RPMI8226 (cell line): Measurements from ENCODE around the gene ALG10B.
A peak's percentile ranks its signal among the peaks of the same experiment; 100 is the strongest.
"Not testable (repeated sequence)": the region's sequence is repeated elsewhere in the genome, so short reads cannot be mapped to it uniquely, and the experiment has no call there.

ENCODE experiments used
- DNase-seq: peaks from one replicate; pipeline ENCODE4 v3.0.0-alpha.2; 2015

ALG10B gene, protein sequence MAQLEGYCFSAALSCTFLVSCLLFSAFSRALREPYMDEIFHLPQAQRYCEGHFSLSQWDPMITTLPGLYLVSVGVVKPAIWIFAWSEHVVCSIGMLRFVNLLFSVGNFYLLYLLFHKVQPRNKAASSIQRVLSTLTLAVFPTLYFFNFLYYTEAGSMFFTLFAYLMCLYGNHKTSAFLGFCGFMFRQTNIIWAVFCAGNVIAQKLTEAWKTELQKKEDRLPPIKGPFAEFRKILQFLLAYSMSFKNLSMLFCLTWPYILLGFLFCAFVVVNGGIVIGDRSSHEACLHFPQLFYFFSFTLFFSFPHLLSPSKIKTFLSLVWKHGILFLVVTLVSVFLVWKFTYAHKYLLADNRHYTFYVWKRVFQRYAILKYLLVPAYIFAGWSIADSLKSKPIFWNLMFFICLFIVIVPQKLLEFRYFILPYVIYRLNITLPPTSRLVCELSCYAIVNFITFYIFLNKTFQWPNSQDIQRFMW

DNA sequence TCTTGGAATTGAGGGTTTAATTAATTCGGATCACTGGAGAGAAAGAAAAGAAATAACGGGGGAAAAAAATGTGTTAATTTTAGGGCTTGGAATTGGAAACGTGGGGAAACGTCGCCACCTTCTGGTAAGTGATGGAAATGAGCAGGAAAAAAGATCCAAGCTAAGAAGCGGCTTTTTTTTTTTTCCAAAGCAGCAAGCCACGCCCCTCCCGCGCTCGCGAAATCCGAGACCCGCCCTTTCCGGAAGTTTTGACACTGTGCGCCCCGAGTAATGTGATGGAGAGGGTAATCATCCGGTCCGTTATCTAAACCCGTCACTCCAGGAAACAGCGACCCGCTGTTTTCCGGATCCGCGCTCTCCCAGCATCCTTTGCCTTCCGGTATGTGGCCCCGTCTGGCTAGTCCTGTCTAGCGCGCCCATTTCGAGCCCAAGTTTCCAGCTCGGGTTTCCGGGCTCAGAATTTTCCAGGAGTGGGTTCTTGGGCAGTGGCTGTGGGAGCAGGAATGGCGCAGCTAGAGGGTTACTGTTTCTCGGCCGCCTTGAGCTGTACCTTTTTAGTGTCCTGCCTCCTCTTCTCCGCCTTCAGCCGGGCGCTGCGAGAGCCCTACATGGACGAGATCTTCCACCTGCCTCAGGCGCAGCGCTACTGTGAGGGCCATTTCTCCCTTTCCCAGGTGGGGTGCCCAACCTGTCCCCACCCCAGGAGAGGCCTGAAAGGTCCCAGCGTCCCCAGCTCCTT is at the start of gene ALG10B:
ALG10B (plus strand) TSS at position 384 of the 739 bp plus-strand sequence; CDS start at position 504, 120 bp downstream.
- DNase-seq, result peak; percentile 97

DNA sequence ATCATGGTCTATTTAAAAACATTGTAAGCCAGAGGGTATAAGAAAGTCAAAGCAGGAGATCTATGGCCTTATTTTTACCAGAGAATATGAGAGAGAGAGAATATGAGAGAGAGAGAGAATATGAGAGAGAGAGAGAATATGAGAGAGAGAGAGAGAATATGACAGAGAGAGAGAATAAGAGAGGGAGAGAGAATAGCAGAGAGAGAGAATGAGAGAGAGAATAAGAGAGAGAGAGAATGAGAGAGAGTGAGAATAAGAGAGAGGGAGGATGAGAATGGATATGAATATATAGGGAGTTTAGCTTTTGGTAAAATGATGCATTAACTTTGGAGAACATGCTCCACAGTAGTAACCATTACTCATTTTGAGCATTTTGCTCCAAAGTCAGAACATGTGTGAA is 48.0 kb upstream of the ALG10B start:
- no peak for DNase-seq

DNA sequence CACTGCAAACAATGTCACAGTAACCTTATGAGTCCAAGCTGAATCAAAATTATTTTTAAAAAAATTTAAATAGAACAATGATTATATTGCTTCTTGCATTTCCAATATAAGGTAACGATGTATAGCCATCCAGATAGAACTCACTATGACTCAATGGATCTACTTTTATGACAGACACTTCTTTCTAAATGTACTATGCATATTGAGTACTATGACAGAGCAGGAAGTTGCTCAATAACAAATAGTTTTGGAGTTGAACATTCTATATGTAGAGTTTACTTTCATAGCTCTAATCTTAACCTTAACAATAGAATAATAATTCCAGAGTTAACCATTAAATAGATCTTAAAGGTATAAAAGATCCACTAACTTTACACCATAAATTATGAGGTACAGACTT is 46.7 kb upstream of the ALG10B start:
- DNase-seq, result no peak

DNA sequence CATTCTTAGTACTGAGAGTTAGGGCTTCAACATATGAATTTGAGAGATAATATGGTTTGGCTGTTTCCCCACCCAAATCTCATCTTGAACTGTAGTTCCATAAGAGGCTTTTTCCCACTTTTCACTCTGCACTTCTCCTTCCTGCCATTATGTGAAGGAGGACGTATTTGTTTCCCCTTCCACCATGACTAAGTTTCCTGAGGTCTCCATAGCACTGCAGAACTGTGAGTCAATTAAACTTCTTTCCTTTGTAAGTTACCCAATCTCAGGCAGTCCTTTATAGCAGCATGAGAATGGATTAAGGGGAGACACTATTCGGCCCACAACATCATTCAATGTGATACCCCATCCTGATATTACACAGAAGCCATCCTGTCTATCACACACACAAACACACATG is 36.8 kb upstream of the ALG10B start:
- DNase-seq, result no peak

DNA sequence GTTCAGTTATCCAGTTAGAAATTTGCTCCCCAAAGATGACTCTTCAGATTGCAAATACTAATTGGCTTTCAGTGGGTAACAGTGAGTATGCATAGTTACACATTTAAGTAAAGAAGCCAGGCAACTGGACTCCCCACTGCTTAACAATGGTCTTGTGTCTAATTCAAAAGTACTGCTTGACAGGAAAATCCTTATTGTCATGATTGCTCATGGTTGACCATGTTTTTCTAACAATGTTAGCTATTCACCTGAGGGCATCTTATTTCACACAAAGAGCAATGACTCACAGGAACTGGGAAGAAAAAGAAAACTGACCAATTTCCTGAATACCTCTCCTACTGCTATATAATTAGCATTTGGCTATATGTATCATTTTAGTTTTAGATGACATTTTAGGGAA is 33.7 kb upstream of the ALG10B start:
- DNase-seq, result no peak

DNA sequence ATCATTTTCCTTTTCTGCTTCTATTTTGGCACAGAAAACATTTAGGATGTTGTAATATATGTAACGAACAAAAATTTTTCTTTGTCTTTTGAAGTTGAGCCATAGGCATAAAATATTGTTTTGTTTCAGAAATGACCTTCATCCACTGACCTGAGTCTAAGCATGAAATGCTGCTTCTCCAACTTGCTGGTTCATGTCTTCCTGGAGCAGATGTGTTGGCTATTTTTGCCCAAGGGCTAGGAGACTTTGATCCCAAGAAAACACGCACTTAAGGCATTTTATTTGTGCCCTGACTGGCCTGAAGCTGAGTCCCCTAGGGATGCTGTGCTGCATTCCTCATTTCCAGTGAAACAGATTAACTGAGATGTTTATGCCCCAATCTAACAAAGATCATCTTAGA is 27.2 kb upstream of the ALG10B start:
- no peak for DNase-seq

DNA sequence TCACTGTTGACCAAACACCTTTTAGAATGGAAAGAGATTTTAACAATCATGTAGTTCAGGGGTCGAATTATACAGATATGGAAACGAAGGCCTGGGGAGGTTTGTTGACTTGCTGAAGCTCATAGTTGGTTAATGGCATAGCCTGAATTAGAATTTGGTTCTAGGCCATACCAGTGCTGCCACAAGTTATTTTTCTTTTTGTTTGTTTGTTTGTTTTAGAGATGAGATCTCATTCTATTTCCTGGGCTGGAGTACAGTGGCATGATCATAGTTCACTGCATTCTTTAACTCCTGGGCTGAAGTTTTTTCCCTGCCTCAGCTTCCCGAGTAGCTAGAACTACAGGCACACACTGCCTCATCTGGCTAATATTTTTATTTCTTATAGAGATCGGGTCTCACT is 25.4 kb upstream of the ALG10B start:
- DNase-seq, result no peak

DNA sequence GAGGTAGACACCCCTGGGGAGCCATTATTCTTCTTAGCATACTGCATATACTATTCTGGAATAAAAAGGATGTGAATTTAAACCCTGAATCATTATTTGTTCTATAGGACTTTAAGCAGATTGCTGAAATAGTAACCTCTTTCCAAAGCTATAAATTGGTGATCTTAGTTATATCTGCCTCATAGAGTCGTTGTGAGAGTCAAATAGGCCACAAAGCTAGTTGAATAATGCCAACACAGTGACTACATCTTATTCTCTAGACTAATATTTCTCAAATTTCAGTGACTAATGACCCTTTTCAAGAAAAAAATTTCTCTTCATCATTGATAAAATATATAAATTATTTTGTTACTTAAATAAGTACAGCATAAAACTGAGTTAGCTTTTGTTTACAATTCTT is 13.6 kb upstream of the ALG10B start:
- DNase-seq, result not testable (repeated sequence)

DNA sequence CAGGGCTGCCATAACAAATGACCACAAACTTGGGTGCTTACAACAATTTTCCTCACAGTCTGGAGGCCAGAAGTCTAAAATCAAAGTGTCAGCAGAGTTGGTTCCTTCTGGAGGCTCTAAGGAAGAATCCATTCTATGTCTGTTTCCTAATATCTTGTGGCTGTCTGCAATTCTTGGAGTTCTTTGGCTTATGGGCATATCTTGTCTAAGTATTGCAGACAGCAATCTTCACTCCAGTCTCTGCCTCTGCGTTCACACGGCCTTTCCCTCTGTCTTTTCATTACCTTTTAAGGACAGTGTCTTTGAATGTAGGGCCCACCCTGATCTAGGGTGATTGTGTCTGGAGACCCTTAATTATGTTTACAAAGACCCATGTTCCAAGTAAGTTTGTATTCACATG is 5.4 kb downstream of the ALG10B start:
- not testable (repeated sequence) for DNase-seq

DNA sequence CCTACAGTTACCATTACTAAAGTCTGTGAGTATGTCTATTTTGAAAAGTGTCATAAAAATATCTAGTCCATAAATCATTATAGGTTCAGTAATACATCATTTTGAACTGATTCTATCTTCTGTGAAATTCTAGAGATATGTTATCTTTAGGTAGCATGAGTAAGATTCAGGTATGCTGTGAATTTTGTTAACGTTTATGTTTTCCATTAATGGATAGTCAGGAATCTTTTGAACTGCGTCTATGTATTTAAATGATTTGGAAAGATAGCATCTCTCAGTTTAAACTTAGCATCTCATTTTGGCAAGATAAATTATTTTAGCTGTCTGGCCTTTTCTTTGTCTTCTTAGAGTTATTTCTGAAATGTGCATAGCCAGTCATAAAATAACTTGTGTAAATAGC is 8.3 kb downstream of the ALG10B start:
- no peak for DNase-seq

DNA sequence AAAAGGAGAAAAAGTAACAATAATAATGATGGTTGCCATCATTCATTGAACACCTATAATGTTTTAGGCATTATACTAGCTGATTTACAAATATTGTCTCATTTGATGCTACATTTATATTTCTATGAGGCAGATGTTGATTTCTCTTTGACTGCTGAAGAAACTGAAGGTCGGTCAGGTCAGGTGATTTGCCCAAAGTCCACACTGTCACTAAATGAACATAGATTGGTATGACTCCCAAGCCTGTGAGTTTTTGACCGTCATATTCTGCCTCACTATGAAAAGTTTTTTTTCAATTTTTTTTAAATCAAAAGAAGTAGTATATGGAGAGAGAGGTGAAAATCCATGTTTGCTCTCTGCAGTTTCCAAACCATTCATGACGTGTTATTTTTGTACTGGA is 10.8 kb downstream of the ALG10B start:
- DNase-seq, result no peak

DNA sequence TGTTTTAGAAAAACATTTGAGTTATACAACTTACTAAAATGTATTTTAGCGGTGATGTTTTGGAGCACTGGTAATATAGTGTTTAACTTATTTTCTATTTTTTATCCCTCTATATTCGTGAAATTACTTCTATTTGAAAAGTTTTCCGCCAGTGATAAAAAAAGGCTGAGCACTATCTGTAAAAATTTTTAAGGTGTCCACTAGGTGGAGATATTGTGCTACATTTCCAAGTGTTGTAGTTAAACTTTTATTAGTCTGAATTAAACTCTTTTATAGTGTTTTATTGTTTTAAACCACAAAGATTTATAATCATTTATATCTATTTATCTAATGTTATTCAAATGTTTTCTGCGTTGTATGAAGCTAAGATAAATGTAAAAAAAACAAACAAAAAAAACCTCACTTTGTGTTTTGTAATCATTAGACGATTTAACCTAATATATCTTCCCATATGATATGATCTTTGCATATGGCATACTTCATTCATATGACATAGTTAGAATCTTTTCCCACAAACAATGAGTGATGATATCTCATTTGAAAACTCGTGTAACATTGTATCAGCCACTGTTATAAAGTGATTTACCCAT is 11.8 kb downstream of the ALG10B start:
- peak; percentile 37 for DNase-seq

DNA sequence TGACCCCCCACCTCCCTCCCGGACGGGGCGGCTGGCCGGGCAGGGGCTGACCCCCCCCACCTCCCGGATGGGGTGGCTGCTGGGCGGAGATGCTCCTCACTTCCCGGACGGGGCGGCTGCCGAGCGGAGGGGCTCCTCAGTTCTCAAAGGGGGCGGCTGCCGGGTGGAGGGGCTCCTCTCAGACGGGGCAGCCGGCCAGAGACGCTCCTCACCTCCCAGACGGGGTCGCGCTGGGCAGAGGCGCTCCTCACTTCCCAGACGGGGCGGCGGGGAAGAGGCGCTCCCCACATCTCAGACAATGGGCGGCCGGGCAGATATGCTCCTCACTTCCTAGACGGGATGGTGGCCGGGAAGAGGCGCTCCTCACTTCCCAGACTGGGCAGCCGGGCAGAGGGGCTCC is 13.8 kb downstream of the ALG10B start:
- not testable (repeated sequence) for DNase-seq

DNA sequence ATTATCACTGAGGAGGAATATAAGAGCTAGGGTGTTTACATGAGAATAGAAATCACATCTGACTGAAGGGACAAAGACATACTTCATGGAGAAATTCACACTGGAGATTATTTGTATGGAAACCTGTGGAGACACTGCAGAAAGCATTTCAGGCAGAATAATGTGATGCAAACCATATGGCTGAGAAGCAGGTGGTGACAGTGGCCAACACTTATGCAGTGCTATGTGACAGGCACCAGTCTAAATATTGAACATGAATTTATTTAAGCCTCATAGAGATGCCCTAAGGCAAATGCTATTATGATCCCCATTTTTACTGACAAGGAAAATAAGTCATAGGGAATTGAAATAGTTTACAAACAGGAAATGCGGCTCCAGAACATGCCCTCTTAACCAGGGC is 16.2 kb downstream of the ALG10B start:
- no peak for DNase-seq

DNA sequence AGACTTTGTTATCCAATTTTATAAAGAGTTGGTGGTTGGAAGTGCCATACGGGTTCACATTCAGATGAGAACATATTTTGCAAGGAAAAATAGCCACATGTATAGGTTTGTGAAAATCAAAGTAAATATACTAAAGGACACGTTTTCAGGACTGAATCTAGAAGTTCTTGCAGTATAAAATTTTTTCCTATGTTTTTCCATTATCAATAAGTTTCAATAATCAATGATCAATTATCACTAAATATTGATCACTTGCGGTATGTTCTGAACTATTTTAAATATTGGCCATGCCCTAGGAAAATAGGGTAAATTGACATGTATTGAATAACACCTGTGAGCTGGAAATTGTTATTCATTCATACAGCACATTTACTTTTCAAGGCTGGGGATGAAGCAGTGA is 25.9 kb downstream of the ALG10B start:
- no peak for DNase-seq

DNA sequence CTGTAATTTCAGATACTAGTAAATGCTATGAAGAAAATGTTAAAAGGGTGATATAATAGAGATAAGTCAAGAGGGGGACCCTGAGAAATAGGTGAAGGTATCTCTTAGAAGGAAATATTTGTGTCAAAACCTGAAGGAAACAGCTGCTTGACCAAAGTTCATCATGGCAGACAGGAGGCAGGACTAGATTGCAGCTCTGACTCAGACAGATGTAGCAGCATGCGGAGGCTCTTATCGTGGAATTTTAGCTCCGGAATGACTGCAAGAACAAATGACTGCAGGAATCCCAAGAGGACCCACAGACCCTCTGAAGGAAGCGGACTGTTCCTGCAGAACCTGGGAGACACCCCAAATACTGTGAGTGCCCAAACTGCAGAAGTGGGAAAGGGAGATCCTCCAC is 26.7 kb downstream of the ALG10B start:
- not testable (repeated sequence) for DNase-seq

DNA sequence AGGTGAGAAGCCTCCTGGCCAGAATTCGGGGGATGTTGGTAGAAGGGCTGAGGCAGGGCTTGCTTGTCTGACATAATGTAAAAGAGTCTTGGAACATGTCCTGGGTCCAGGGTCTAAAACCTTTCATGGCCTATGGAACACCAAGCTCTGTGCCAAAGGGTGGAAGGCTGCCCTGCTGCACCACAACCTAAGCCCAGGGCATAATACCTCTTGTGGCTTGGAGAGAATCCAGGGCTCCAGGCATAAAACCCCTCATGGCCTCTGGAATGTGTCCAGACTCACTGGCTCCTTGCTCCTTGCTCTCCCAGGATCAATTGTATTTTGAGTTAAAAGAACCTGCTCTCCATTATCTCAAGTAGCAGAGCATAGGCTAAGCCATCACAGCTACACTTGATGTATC is 27.3 kb downstream of the ALG10B start:
- DNase-seq, result not testable (repeated sequence)

DNA sequence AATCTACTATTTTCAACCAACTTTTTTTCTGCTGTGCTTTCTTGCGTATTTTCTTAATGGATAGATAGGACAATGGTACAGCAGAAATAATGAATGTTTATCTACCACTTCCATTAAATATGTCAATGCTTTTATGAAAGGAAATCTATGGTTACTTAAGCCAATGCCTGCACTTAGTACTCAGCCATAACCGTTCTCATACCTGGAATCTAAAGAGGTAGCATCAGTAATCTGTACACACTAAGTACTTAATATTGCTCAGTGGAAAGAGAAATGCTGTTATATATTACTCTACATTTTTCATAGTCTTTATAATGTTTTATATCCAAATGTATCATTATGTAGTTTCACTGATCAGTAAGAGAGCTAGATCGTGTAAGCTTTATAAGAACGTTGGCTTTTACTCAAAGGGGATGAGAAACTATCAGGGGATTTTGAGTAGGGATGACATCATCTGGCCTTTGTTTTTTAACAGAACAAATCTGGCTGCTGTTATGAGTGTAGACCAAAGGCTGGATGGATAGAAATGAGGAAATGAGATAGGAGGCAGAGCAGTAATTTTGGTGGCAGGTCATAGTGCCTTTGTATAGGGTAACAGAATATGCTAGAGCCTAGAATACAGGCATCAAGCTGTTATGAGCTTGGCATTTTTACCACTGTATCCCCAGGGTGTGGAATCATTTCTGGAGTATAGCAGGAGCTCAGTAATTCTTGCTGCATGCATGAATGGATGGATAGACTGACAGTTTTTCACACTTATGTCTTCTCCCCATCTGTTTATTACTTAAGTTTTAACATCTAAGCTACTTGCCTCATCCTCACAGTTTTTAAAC is 34.0 kb downstream of the ALG10B start:
- DNase-seq, result no peak

DNA sequence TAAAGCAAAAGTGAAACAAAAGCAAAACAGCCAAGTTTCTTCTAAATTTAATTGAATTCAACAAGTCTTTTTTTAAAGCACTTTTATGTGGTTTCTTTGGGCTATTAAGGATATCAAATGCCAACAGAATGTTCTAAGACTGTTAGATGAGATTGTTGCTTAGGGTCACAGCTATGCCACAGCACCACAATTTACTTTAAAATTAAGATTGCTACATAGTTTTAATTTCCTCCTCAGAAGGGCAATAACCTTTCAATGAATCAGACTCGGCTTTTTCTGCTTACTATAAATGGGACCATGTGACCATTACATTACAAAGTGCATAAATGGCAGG is 34.6 kb downstream of the ALG10B start:
- not testable (repeated sequence) for DNase-seq

DNA sequence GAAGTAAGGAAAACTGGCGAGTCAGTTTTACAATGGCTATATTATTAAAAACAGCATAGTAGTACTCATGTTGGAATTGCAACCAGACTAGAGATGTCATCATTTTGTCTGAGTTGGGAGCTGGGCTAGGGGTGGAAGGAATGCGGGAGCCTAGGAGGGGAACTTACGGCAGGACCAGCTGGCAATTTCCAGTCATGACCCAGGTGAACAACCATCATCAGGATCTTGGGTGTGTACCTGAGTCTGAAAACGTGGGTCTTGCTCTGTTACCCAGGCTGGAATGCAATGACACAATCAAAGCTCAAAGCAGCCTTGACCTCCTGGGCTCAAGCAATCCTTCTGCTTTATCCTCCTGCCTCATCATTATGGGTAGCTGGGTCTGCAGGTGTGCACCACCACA is 50.9 kb downstream of the ALG10B start:
- no peak for DNase-seq

DNA sequence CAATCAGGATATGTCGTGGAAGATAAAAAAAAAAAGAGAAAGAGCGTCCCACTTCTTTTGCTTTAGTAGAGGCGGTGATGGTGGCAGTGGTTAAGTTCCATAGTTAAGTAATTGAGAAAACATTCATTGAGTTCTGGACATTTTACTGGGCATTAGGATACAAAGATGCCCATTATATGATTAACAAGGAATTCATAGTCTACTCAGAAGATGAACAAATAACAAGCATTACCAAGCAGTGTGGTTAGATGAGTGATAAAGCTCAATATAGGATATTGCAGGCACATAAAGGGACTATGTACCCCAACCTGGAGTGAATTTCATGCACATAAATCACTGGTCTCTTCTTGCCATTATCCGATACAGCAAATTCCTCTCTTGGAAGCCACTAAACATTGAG is 53.7 kb downstream of the ALG10B start:
- no peak for DNase-seq

DNA sequence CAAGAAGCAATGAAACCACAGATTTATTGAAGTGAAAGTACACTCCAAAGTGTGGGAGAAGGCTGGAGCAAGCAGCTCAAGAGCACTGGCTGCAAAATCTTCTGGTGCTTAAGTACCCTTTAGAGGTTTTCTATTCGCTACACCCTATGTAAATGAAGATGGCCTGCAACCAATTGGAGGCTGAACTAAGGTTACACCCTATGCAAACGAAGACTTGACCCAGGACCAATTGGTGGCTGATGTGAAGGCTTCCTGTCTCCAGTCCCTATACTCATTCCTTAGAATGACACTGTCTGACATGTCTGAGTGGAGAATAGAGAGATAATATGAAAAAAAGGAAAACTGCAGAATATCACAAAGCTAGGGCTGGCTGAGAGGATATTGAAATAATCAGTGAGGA is 57.2 kb downstream of the ALG10B start:
- no peak for DNase-seq

DNA sequence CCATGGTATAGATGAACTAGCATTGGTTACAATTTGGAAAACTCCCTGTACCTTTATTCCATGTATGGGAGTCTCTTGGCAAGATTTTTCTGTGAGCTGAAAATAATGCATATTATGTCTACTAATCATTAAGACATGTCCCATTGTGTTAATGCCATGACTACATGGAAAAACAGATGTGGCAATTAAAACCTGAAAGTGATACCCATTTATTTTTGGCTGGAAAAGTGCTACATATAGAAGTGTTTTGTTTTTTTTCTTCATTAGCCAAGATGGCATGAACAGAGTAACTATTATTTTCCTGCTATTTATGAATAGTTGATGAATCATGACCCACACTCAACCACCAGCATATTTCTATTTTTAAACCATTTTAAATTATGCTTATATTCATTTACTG is 58.2 kb downstream of the ALG10B start:
- no peak for DNase-seq
